Measurements from ENCODE around the gene NHLRC1. TPM values are rescaled to one million over a fixed set of nuclear protein-coding genes. Genes with fewer than 3 reads are reported as not detected.

NHLRC1 gene
- polyA plus RNA-seq, 2 donors, result 0.79 to 1.4 TPM

GRCh38 chr6:18118330-18118729 is 4.1 kb downstream of the NHLRC1 start:
- H3K27me3 ChIP-seq (ENCODE audit: control insufficient read depth in 1 of 2, insufficient read depth in 2 of 2, low read length in 2 of 2), result no peaks in the 10 kb centered on the region
- WGBS, 2 donors, result 45 to 85% methylated on average over 3 of the region's 3 CpGs
- H3K27ac ChIP-seq (ENCODE audit: low read depth in 2 of 2, low read length in 1 of 2), result no peak overlapping the region
- H3K9me3 ChIP-seq (ENCODE audit: control insufficient read depth in 2 of 2, insufficient read depth in 1 of 2, low read depth in 1 of 2, low read length in 1 of 2), result no peaks in the 10 kb centered on the region
- H3K4me3 ChIP-seq (ENCODE audit: low read depth in 1 of 2, low read length in 2 of 2), result no peak overlapping the region
- H3K4me1 ChIP-seq (ENCODE audit: control insufficient read depth in 2 of 2, insufficient read depth in 2 of 2, low read length in 1 of 2), result peaks cover 0 to 9% of the 10 kb centered on the region in 2 donors
- H3K36me3 ChIP-seq (ENCODE audit: control insufficient read depth in 2 of 2, insufficient read depth in 2 of 2, low read length in 1 of 2), result peaks cover 0 to 2% of the 10 kb centered on the region in 2 donors

- H3K27ac ChIP-seq (ENCODE audit: low read depth in 2 of 2, low read length in 1 of 2), result no peak overlapping the region
- no peaks in the 10 kb centered on the region for H3K9me3 ChIP-seq (ENCODE audit: control insufficient read depth in 2 of 2, insufficient read depth in 1 of 2, low read depth in 1 of 2, low read length in 1 of 2)
- peaks cover 0 to 3% of the 10 kb centered on the region in 2 donors for H3K4me1 ChIP-seq (ENCODE audit: control insufficient read depth in 2 of 2, insufficient read depth in 2 of 2, low read length in 1 of 2)
- no peaks in the 10 kb centered on the region for H3K36me3 ChIP-seq (ENCODE audit: control insufficient read depth in 2 of 2, insufficient read depth in 2 of 2, low read length in 1 of 2)
- H3K27me3 ChIP-seq (ENCODE audit: control insufficient read depth in 1 of 2, insufficient read depth in 2 of 2, low read length in 2 of 2), result no peaks in the 10 kb centered on the region
- H3K4me3 ChIP-seq (ENCODE audit: low read depth in 1 of 2, low read length in 2 of 2), result no peak overlapping the region
- whole genome bisulfite sequencing, 2 donors, result 53 to 69% methylated on average over 5 of the region's 5 CpGs
Observed at GRCh38 chr6:18117136-18117535, 5.3 kb downstream of the NHLRC1 start.

GRCh38 chr6:18115356-18115755 is 7.1 kb downstream of the NHLRC1 start:
- Histone ChIP-seq H3K4me1 (ENCODE audit: control insufficient read depth in 2 of 2, insufficient read depth in 2 of 2, low read length in 1 of 2) (no peaks in the 10 kb centered on the region), H3K9me3 (ENCODE audit: control insufficient read depth in 2 of 2, insufficient read depth in 1 of 2, low read depth in 1 of 2, low read length in 1 of 2) (no peaks in the 10 kb centered on the region), H3K27ac (ENCODE audit: low read depth in 2 of 2, low read length in 1 of 2) (no peak overlapping the region), H3K27me3 (ENCODE audit: control insufficient read depth in 1 of 2, insufficient read depth in 2 of 2, low read length in 2 of 2) (no peaks in the 10 kb centered on the region), H3K4me3 (ENCODE audit: low read depth in 1 of 2, low read length in 2 of 2) (no peak overlapping the region), H3K36me3 (ENCODE audit: control insufficient read depth in 2 of 2, insufficient read depth in 2 of 2, low read length in 1 of 2) (no peaks in the 10 kb centered on the region)
- WGBS, 2 donors, result 76 to 78% methylated on average over 2 of the region's 2 CpGs

- no peaks in the 10 kb centered on the region for H3K4me1 ChIP-seq (ENCODE audit: control insufficient read depth in 2 of 2, insufficient read depth in 2 of 2, low read length in 1 of 2)
- no peaks in the 10 kb centered on the region for H3K27me3 ChIP-seq (ENCODE audit: control insufficient read depth in 1 of 2, insufficient read depth in 2 of 2, low read length in 2 of 2)
- no peak overlapping the region for H3K4me3 ChIP-seq (ENCODE audit: low read depth in 1 of 2, low read length in 2 of 2)
- no peaks in the 10 kb centered on the region for H3K9me3 ChIP-seq (ENCODE audit: control insufficient read depth in 2 of 2, insufficient read depth in 1 of 2, low read depth in 1 of 2, low read length in 1 of 2)
- no peaks in the 10 kb centered on the region for H3K36me3 ChIP-seq (ENCODE audit: control insufficient read depth in 2 of 2, insufficient read depth in 2 of 2, low read length in 1 of 2)
- H3K27ac ChIP-seq (ENCODE audit: low read depth in 2 of 2, low read length in 1 of 2), result no peak overlapping the region
Observed at GRCh38 chr6:18110162-18110561, 12.3 kb downstream of the NHLRC1 start.

GRCh38 chr6:18107061-18107460 is 15.4 kb downstream of the NHLRC1 start:
- H3K27ac ChIP-seq (ENCODE audit: low read depth in 2 of 2, low read length in 1 of 2), result no peak overlapping the region
- H3K36me3 ChIP-seq (ENCODE audit: control insufficient read depth in 2 of 2, insufficient read depth in 2 of 2, low read length in 1 of 2), result no peaks in the 10 kb centered on the region
- no peaks in the 10 kb centered on the region for H3K9me3 ChIP-seq (ENCODE audit: control insufficient read depth in 2 of 2, insufficient read depth in 1 of 2, low read depth in 1 of 2, low read length in 1 of 2)
- WGBS, 2 donors, result 94 to 98% methylated on average over 1 of the region's 1 CpG
- H3K4me1 ChIP-seq (ENCODE audit: control insufficient read depth in 2 of 2, insufficient read depth in 2 of 2, low read length in 1 of 2), result no peaks in the 10 kb centered on the region
- H3K4me3 ChIP-seq (ENCODE audit: low read depth in 1 of 2, low read length in 2 of 2), result no peak overlapping the region
- no peaks in the 10 kb centered on the region for H3K27me3 ChIP-seq (ENCODE audit: control insufficient read depth in 1 of 2, insufficient read depth in 2 of 2, low read length in 2 of 2)

GRCh38 chr6:18102783-18103509 is 19.5 kb downstream of the NHLRC1 start:
- Histone ChIP-seq H3K36me3 (ENCODE audit: control insufficient read depth in 2 of 2, insufficient read depth in 2 of 2, low read length in 1 of 2) (no peaks in the 10 kb centered on the region), H3K4me1 (ENCODE audit: control insufficient read depth in 2 of 2, insufficient read depth in 2 of 2, low read length in 1 of 2) (no peaks in the 10 kb centered on the region), H3K27me3 (ENCODE audit: control insufficient read depth in 1 of 2, insufficient read depth in 2 of 2, low read length in 2 of 2) (no peaks in the 10 kb centered on the region), H3K9me3 (ENCODE audit: control insufficient read depth in 2 of 2, insufficient read depth in 1 of 2, low read depth in 1 of 2, low read length in 1 of 2) (no peaks in the 10 kb centered on the region), H3K4me3 (ENCODE audit: low read depth in 1 of 2, low read length in 2 of 2) (no peak overlapping the region), H3K27ac (ENCODE audit: low read depth in 2 of 2, low read length in 1 of 2) (no peak overlapping the region)
- WGBS, 2 donors, result 87 to 88% methylated on average over 6 of the region's 6 CpGs

- H3K4me3 ChIP-seq (ENCODE audit: low read depth in 1 of 2, low read length in 2 of 2), result no peak overlapping the region
- H3K27ac ChIP-seq (ENCODE audit: low read depth in 2 of 2, low read length in 1 of 2), result no peak overlapping the region
- 88 to 97% methylated on average over 2 of the region's 2 CpGs for WGBS, 2 donors
- H3K4me1 ChIP-seq (ENCODE audit: control insufficient read depth in 2 of 2, insufficient read depth in 2 of 2, low read length in 1 of 2), result no peaks in the 10 kb centered on the region
- H3K9me3 ChIP-seq (ENCODE audit: control insufficient read depth in 2 of 2, insufficient read depth in 1 of 2, low read depth in 1 of 2, low read length in 1 of 2), result no peaks in the 10 kb centered on the region
- no peaks in the 10 kb centered on the region for H3K27me3 ChIP-seq (ENCODE audit: control insufficient read depth in 1 of 2, insufficient read depth in 2 of 2, low read length in 2 of 2)
- no peaks in the 10 kb centered on the region for H3K36me3 ChIP-seq (ENCODE audit: control insufficient read depth in 2 of 2, insufficient read depth in 2 of 2, low read length in 1 of 2)
Observed at GRCh38 chr6:18101873-18102272, 20.6 kb downstream of the NHLRC1 start.

- Histone ChIP-seq H3K27me3 (ENCODE audit: control insufficient read depth in 1 of 2, insufficient read depth in 2 of 2, low read length in 2 of 2) (no peaks in the 10 kb centered on the region), H3K9me3 (ENCODE audit: control insufficient read depth in 2 of 2, insufficient read depth in 1 of 2, low read depth in 1 of 2, low read length in 1 of 2) (no peaks in the 10 kb centered on the region), H3K27ac (ENCODE audit: low read depth in 2 of 2, low read length in 1 of 2) (no peak overlapping the region), H3K36me3 (ENCODE audit: control insufficient read depth in 2 of 2, insufficient read depth in 2 of 2, low read length in 1 of 2) (no peaks in the 10 kb centered on the region), H3K4me1 (ENCODE audit: control insufficient read depth in 2 of 2, insufficient read depth in 2 of 2, low read length in 1 of 2) (no peaks in the 10 kb centered on the region), H3K4me3 (ENCODE audit: low read depth in 1 of 2, low read length in 2 of 2) (no peak overlapping the region)
- WGBS, 2 donors, result 86 to 91% methylated on average over 1 of the region's 1 CpG
Observed at GRCh38 chr6:18101271-18101670, 21.2 kb downstream of the NHLRC1 start.

GRCh38 chr6:18100296-18100695 is 22.2 kb downstream of the NHLRC1 start:
- Histone ChIP-seq H3K36me3 (ENCODE audit: control insufficient read depth in 2 of 2, insufficient read depth in 2 of 2, low read length in 1 of 2) (no peaks in the 10 kb centered on the region), H3K4me1 (ENCODE audit: control insufficient read depth in 2 of 2, insufficient read depth in 2 of 2, low read length in 1 of 2) (no peaks in the 10 kb centered on the region), H3K4me3 (ENCODE audit: low read depth in 1 of 2, low read length in 2 of 2) (no peak overlapping the region), H3K27me3 (ENCODE audit: control insufficient read depth in 1 of 2, insufficient read depth in 2 of 2, low read length in 2 of 2) (no peaks in the 10 kb centered on the region), H3K27ac (ENCODE audit: low read depth in 2 of 2, low read length in 1 of 2) (no peak overlapping the region), H3K9me3 (ENCODE audit: control insufficient read depth in 2 of 2, insufficient read depth in 1 of 2, low read depth in 1 of 2, low read length in 1 of 2) (no peaks in the 10 kb centered on the region)
- WGBS, 2 donors, result 87 to 89% methylated on average over 3 of the region's 3 CpGs

GRCh38 chr6:18099511-18099910 is 23.0 kb downstream of the NHLRC1 start:
- H3K27ac ChIP-seq (ENCODE audit: low read depth in 2 of 2, low read length in 1 of 2), result no peak overlapping the region
- H3K36me3 ChIP-seq (ENCODE audit: control insufficient read depth in 2 of 2, insufficient read depth in 2 of 2, low read length in 1 of 2), result no peaks in the 10 kb centered on the region
- no peaks in the 10 kb centered on the region for H3K9me3 ChIP-seq (ENCODE audit: control insufficient read depth in 2 of 2, insufficient read depth in 1 of 2, low read depth in 1 of 2, low read length in 1 of 2)
- no peaks in the 10 kb centered on the region for H3K27me3 ChIP-seq (ENCODE audit: control insufficient read depth in 1 of 2, insufficient read depth in 2 of 2, low read length in 2 of 2)
- WGBS, 2 donors, result 85 to 86% methylated on average over 2 of the region's 2 CpGs
- no peaks in the 10 kb centered on the region for H3K4me1 ChIP-seq (ENCODE audit: control insufficient read depth in 2 of 2, insufficient read depth in 2 of 2, low read length in 1 of 2)
- H3K4me3 ChIP-seq (ENCODE audit: low read depth in 1 of 2, low read length in 2 of 2), result no peak overlapping the region

All from esophagus (tissue), 2 donors.